Activated CD8-positive, alpha-beta memory T cell treated with anti-CD3 and anti-CD28 coated beads, Interleukin-2, amount 10 ng/mL, durations not matched to agents 7 days and 5 days (primary cell): ENCODE results near the gene PRSS50. TPM values are rescaled to one million over a fixed set of nuclear protein-coding genes. Genes with fewer than 3 reads are reported as not detected.
"Not testable (repeated sequence)": the region's sequence is repeated elsewhere in the genome, so short reads cannot be mapped to it uniquely, and the experiment has no call there.

ENCODE experiments used
- ATAC-seq: fragments of 150-1000 bp; cut with Tn5 transposase; one replicate; pipeline ENCODE4 v1.10.0; 2021; ENCODE audit warnings: moderate library complexity
- CTCF ChIA-PET: fragments of 350-600 bp; sonication (Branson Sonifier 250); formaldehyde crosslinking; loops from one replicate; lab custom pipeline; 2021; ENCODE audit warnings: antibody characterized with exemption; lab: Charles Lee
- DNase-seq: peaks from one replicate; pipeline ENCODE4 v3.0.0-alpha.2; 2020
- H3K27ac Mint-ChIP-seq: one replicate; pipeline ENCODE4 v1.8.0; 2021; ENCODE audit warnings: mild to moderate bottlenecking, mixed read lengths
- H3K27me3 Mint-ChIP-seq: one replicate; pipeline ENCODE4 v1.8.0; 2021; ENCODE audit warnings: mixed read lengths
- H3K36me3 Mint-ChIP-seq: one replicate; pipeline ENCODE4 v1.8.0; 2021; ENCODE audit warnings: mild to moderate bottlenecking, mixed read lengths
- H3K4me1 Mint-ChIP-seq: one replicate; pipeline ENCODE4 v1.8.0; 2021; ENCODE audit warnings: mixed read lengths
- H3K4me3 Mint-ChIP-seq: one replicate; pipeline ENCODE4 v1.8.0; 2021; ENCODE audit warnings: mild to moderate bottlenecking, moderate library complexity, mixed read lengths
- H3K9me3 Mint-ChIP-seq: one replicate; pipeline ENCODE4 v1.8.0; 2022; ENCODE audit warnings: low read depth, mixed read lengths
- total RNA-seq, 2 experiments: library from RNA; stranded (reverse); gene quantifications; one replicate each; pipeline ENCODE4 v1.2.3, GENCODE V29; 2021

PRSS50 gene
- total RNA-seq, result not detected

- DNase-seq, result peak; percentile 41
- CTCF ChIA-PET, result interaction anchor here (0.6 kb wide), 1 partner anchor 1570 kb away, joined by 3 read pairs; no protein-coding TSS in a partner anchor
- peak; percentile 65 for ATAC-seq
- Mint-ChIP-seq H3K36me3 (no peaks in the 10 kb centered on the region), H3K4me3 (no peak within 1 kb of the TSS), H3K27me3 (peaks cover 5% of the 10 kb centered on the region), H3K27ac (no peak within 1 kb of the TSS), H3K4me1 (no peaks in the 10 kb centered on the region), H3K9me3 (no peaks in the 10 kb centered on the region)
These were observed at the start of gene PRSS50 for GRCh38 chr3:46717447-46718231. Gene PRSS50, minus strand, starts transcription at chr3:46717869. Its CDS starts 45 bp downstream, at chr3:46717824.

- no peak for DNase-seq
- Mint-ChIP-seq H3K27ac (no peak overlapping the region), H3K27me3 (peaks cover 23% of the 10 kb centered on the region), H3K36me3 (peaks cover 3% of the 10 kb centered on the region), H3K4me1 (no peaks in the 10 kb centered on the region), H3K4me3 (no peak overlapping the region), H3K9me3 (peaks cover 6% of the 10 kb centered on the region)
- no peak for ATAC-seq
- CTCF ChIA-PET, result no interaction called here
These were observed 46.5 kb upstream of the PRSS50 start for GRCh38 chr3:46764206-46764605.

GRCh38 chr3:46763178-46763577 lies 45.5 kb upstream of the PRSS50 start:
- ATAC-seq, result no peak
- CTCF ChIA-PET, result no interaction called here
- H3K4me1 Mint-ChIP-seq, result no peaks in the 10 kb centered on the region

GRCh38 chr3:46759239-46760167 lies 41.8 kb upstream of the PRSS50 start:
- Mint-ChIP-seq H3K9me3 (peaks cover 4% of the 10 kb centered on the region), H3K27me3 (peaks cover 26% of the 10 kb centered on the region), H3K27ac (no peak overlapping the region), H3K4me1 (no peaks in the 10 kb centered on the region), H3K4me3 (no peak overlapping the region), H3K36me3 (peaks cover 3% of the 10 kb centered on the region)
- ATAC-seq (no peak), DNase-seq (no peak)
- CTCF ChIA-PET, result no interaction called here

More at GRCh38 chr3:46763178-46763577, 45.5 kb upstream of the PRSS50 start:
- H3K4me3 Mint-ChIP-seq, result no peak overlapping the region
- H3K36me3 Mint-ChIP-seq, result peaks cover 3% of the 10 kb centered on the region
- H3K27me3 Mint-ChIP-seq, result peaks cover 25% of the 10 kb centered on the region
- DNase-seq, result no peak
- no peak overlapping the region for H3K27ac Mint-ChIP-seq
- H3K9me3 Mint-ChIP-seq, result peaks cover 6% of the 10 kb centered on the region

- Mint-ChIP-seq H3K4me3 (no peak overlapping the region), H3K4me1 (no peaks in the 10 kb centered on the region), H3K9me3 (no peaks in the 10 kb centered on the region), H3K36me3 (peaks cover 1% of the 10 kb centered on the region), H3K27me3 (peaks cover 9% of the 10 kb centered on the region), H3K27ac (no peak overlapping the region)
- CTCF ChIA-PET, result no interaction called here
- ATAC-seq (no peak), DNase-seq (no peak)
These were observed 39.0 kb upstream of the PRSS50 start for GRCh38 chr3:46756642-46757041.

- no peak for DNase-seq
- CTCF ChIA-PET, result no interaction called here
- H3K27ac Mint-ChIP-seq, result no peak overlapping the region
These were observed 38.0 kb upstream of the PRSS50 start for GRCh38 chr3:46755646-46756045.

GRCh38 chr3:46753127-46753526 lies 35.5 kb upstream of the PRSS50 start:
- H3K27me3 Mint-ChIP-seq, CTCF ChIA-PET, H3K4me1 Mint-ChIP-seq, H3K4me3 Mint-ChIP-seq, ATAC-seq, H3K9me3 Mint-ChIP-seq, H3K27ac Mint-ChIP-seq, H3K36me3 Mint-ChIP-seq, DNase-seq: not testable (repeated sequence)

More at GRCh38 chr3:46755646-46756045, 38.0 kb upstream of the PRSS50 start:
- Mint-ChIP-seq H3K36me3 (peaks cover under 1% of the 10 kb centered on the region), H3K27me3 (peaks cover 9% of the 10 kb centered on the region), H3K4me1 (no peaks in the 10 kb centered on the region), H3K4me3 (no peak overlapping the region), H3K9me3 (no peaks in the 10 kb centered on the region)
- ATAC-seq, result no peak

GRCh38 chr3:46750555-46751038 lies 32.9 kb upstream of the PRSS50 start:
- DNase-seq (no peak), ATAC-seq (no peak)
- Mint-ChIP-seq H3K4me1 (no peaks in the 10 kb centered on the region), H3K36me3 (no peaks in the 10 kb centered on the region), H3K27me3 (no peaks in the 10 kb centered on the region), H3K27ac (no peak overlapping the region), H3K9me3 (no peaks in the 10 kb centered on the region), H3K4me3 (no peak overlapping the region)
- CTCF ChIA-PET, result no interaction called here

- no peaks in the 10 kb centered on the region for H3K4me1 Mint-ChIP-seq
- no peaks in the 10 kb centered on the region for H3K27me3 Mint-ChIP-seq
- H3K36me3 Mint-ChIP-seq, result no peaks in the 10 kb centered on the region
- ATAC-seq (no peak), DNase-seq (no peak)
- no peak overlapping the region for H3K27ac Mint-ChIP-seq
- CTCF ChIA-PET, result no interaction called here
- H3K9me3 Mint-ChIP-seq, result no peaks in the 10 kb centered on the region
- H3K4me3 Mint-ChIP-seq, result no peak overlapping the region
These were observed 31.5 kb upstream of the PRSS50 start for GRCh38 chr3:46749129-46749528.

- Mint-ChIP-seq H3K4me3 (no peak overlapping the region), H3K27me3 (no peaks in the 10 kb centered on the region), H3K36me3 (no peaks in the 10 kb centered on the region), H3K27ac (no peak overlapping the region), H3K4me1 (no peaks in the 10 kb centered on the region), H3K9me3 (no peaks in the 10 kb centered on the region)
- ATAC-seq, result no peak
- CTCF ChIA-PET, result no interaction called here
- no peak for DNase-seq
These were observed 30.5 kb upstream of the PRSS50 start for GRCh38 chr3:46748170-46748569.

GRCh38 chr3:46746711-46747110 lies 29.0 kb upstream of the PRSS50 start:
- Mint-ChIP-seq H3K36me3 (no peaks in the 10 kb centered on the region), H3K27ac (no peak overlapping the region), H3K4me1 (no peaks in the 10 kb centered on the region), H3K9me3 (no peaks in the 10 kb centered on the region), H3K27me3 (no peaks in the 10 kb centered on the region), H3K4me3 (no peak overlapping the region)
- CTCF ChIA-PET, result no interaction called here
- ATAC-seq (no peak), DNase-seq (no peak)

GRCh38 chr3:46742992-46743585 lies 25.4 kb upstream of the PRSS50 start:
- Mint-ChIP-seq H3K36me3 (no peaks in the 10 kb centered on the region), H3K27me3 (peaks cover 7% of the 10 kb centered on the region), H3K27ac (no peak overlapping the region), H3K9me3 (no peaks in the 10 kb centered on the region), H3K4me1 (no peaks in the 10 kb centered on the region), H3K4me3 (no peak overlapping the region)
- ATAC-seq, result no peak
- DNase-seq, result no peak
- CTCF ChIA-PET, result no interaction called here

- not testable (repeated sequence) for H3K36me3 Mint-ChIP-seq, H3K4me3 Mint-ChIP-seq, ATAC-seq, DNase-seq, H3K9me3 Mint-ChIP-seq, H3K27ac Mint-ChIP-seq, H3K4me1 Mint-ChIP-seq
- peaks cover 11% of the 10 kb centered on the region for H3K27me3 Mint-ChIP-seq
- CTCF ChIA-PET, result interaction anchor here (2.0 kb wide), 1 partner anchor 19 kb away, joined by 4 read pairs; no protein-coding TSS in a partner anchor
These were observed 21.9 kb upstream of the PRSS50 start for GRCh38 chr3:46739565-46739964.
